Sigmoid colon (tissue), 4 donors: Measurements from ENCODE around the gene LYSMD2.

ENCODE experiments used
- CTCF ChIP-seq, 4 experiments: fragments of 450-650 bp in 3 of 4; fragments of 200-600 bp in 1 of 4; IDR thresholded peaks; one replicate each; pipeline ENCODE4 v1.5.1; 2016 to 2019; ENCODE audit warnings: antibody characterized with exemption in 4 of 4, mild to moderate bottlenecking in 3 of 4, moderate library complexity in 2 of 4
- EP300 ChIP-seq, 4 donors: sonication (generic); formaldehyde crosslinking; IDR thresholded peaks; one replicate each; pipeline ENCODE4 v1.6.1; 2017; ENCODE audit warnings: antibody characterized with exemption in 4 of 4
- POLR2A ChIP-seq, 2 donors: fragments of 450-650 bp; IDR thresholded peaks; one replicate each; pipeline ENCODE4 v1.6.1; 2016; ENCODE audit warnings: antibody characterized with exemption in 2 of 2, mild to moderate bottlenecking in 2 of 2, moderate library complexity in 2 of 2
- POLR2AphosphoS5 ChIP-seq, 4 donors: sonication (generic); formaldehyde crosslinking; IDR thresholded peaks; one replicate each; pipeline ENCODE4 v1.6.1; 2017; ENCODE audit warnings: antibody characterized with exemption in 4 of 4

GRCh38 chr15:51760805-51761204 lies 23.4 kb upstream of the LYSMD2 start:
- no peak for TF ChIP-seq CTCF (IDR thresholded peaks at IDR 0.05)
- TF ChIP-seq POLR2A (IDR thresholded peaks at IDR 0.05) = no peak
- TF ChIP-seq EP300 (IDR thresholded peaks at IDR 0.05) = no peak
- TF ChIP-seq POLR2AphosphoS5 (IDR thresholded peaks at IDR 0.05) = no peak
